GM12801 (cell line): ENCODE measurements around the gene DCC.

Experiments
- CTCF ChIP-seq: IDR thresholded peaks from one replicate; pipeline ENCODE4 v1.5.1; 2011; ENCODE audit warnings: control low read depth; ENCODE audit not compliant: insufficient read length; ENCODE audit errors: extremely low read depth

Gene DCC

GRCh38 chr18:53442415-53442783, 1102.4 kb downstream of the DCC start:
- no peak for TF ChIP-seq CTCF

GRCh38 chr18:53443336-53443735, 1103.3 kb downstream of the DCC start:
- no peak for TF ChIP-seq CTCF

GRCh38 chr18:53443831-53444230, 1103.8 kb downstream of the DCC start:
- no peak for TF ChIP-seq CTCF

- no peak for TF ChIP-seq CTCF
Measured at GRCh38 chr18:53451902-53452301, 1111.9 kb downstream of the DCC start.

GRCh38 chr18:53457068-53457467, 1117.1 kb downstream of the DCC start:
- no peak for TF ChIP-seq CTCF

GRCh38 chr18:53458268-53458667, 1118.3 kb downstream of the DCC start:
- TF ChIP-seq CTCF, result no peak

GRCh38 chr18:53458944-53459580, 1119.1 kb downstream of the DCC start:
- no peak for TF ChIP-seq CTCF
